Activated CD8-positive, alpha-beta T cell treated with anti-CD3 and anti-CD28 coated beads, Interleukin-2, amount 10 ng/mL, durations not matched to agents 7 days and 5 days (primary cell): Measurements from ENCODE around the gene MEAF6. TPM values are rescaled to one million over a fixed set of nuclear protein-coding genes. Genes with fewer than 3 reads are reported as not detected.

Experiments
- ATAC-seq: fragments of 150-1000 bp; cut with Tn5 transposase; one replicate; pipeline ENCODE4 v1.10.0; 2021; ENCODE audit warnings: moderate library complexity
- CTCF ChIA-PET: fragments of 350-600 bp; sonication (Branson Sonifier 250); formaldehyde crosslinking; loops from one replicate; lab custom pipeline; 2021; ENCODE audit warnings: antibody characterized with exemption; lab: Charles Lee
- POLR2A ChIA-PET: fragments of 350-600 bp; sonication (Branson Sonifier 250); formaldehyde crosslinking; loops from one replicate; lab custom pipeline; 2021; ENCODE audit warnings: antibody characterized with exemption; lab: Charles Lee
- DNase-seq: peaks from one replicate; pipeline ENCODE4 v3.0.0-alpha.2; 2020
- H3K27ac Mint-ChIP-seq: one replicate; pipeline ENCODE4 v1.8.0; 2021; ENCODE audit warnings: mild to moderate bottlenecking, mixed read lengths
- H3K27me3 Mint-ChIP-seq: one replicate; pipeline ENCODE4 v1.8.0; 2021; ENCODE audit warnings: low read depth, mixed read lengths
- H3K36me3 Mint-ChIP-seq: one replicate; pipeline ENCODE4 v1.8.0; 2021; ENCODE audit warnings: low read depth, mixed read lengths
- H3K4me1 Mint-ChIP-seq: one replicate; pipeline ENCODE4 v1.8.0; 2021; ENCODE audit warnings: low read depth, mixed read lengths
- H3K4me3 Mint-ChIP-seq: one replicate; pipeline ENCODE4 v1.8.0; 2021; ENCODE audit warnings: mild to moderate bottlenecking, mixed read lengths
- H3K9me3 Mint-ChIP-seq: one replicate; pipeline ENCODE4 v1.8.0; 2022; ENCODE audit warnings: mixed read lengths; ENCODE audit not compliant: insufficient read depth
- total RNA-seq, 2 experiments: library from RNA; stranded (reverse); gene quantifications; one replicate each; pipeline ENCODE4 v1.2.3, GENCODE V29; 2021

Gene MEAF6
- total RNA-seq, 2 experiments from 2014 or later = 70.8 to 73.0 TPM

DNA sequence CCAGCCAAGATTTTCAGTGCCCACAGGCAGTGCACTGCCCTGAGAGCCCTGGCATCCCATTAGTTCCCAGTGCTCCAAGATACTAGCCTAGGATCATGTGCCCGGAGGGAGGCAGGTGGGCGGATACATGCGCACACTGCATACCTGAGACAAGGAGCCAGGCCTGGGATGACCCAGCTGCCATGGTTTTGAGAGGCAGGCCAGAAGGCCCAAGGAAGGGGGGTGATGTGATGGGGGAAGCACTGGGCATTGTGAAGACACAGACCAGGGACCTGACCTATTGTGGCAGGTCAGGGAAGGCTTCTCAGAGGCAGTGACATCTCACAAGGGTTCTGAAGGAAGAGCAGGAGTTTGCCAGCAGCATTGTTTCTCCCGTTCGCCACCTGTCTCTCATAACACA is 36.6 kb downstream of the MEAF6 start:
- peaks cover 61% of the 10 kb centered on the region for H3K4me1 Mint-ChIP-seq

DNA sequence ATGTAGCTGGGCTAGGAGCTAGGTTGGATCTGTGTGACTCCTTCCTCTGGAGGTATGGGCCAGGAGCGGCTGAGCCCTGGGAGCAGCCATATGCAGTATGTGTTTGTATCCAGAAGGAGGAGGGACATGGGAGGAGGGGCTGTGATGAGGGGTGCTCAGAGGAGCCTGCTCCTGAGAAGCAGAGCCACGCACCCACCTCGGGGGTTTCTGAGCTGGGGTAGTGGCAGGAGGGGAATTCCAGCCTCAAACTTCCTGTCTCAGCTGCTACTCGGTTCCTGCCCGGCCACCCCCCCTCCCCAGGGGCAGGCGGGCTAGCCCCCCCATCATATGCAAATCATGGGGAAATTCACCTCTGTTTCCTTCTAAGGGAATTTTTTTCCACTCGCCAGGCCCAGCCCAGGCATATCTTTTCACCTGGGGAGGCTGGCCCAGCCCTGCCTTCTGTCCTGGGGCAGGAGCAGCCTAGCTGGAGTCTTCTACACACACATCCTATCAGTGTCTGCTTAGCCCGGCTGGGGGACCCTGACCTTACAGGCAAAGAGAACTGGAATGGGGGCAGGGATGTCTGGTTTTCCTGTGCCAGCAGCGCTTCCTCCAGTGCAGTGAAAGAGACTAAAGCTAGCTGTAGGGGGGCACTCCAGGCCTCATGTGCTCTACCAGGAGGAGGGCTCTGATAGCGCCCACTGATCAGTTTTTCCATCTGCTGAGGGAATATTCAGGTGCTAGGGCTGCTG is 37.2 kb downstream of the MEAF6 start:
- H3K36me3 Mint-ChIP-seq = peaks cover 60% of the 10 kb centered on the region
- H3K4me3 Mint-ChIP-seq = peak overlapping the region; percentile 90
- peaks cover 64% of the 10 kb centered on the region for H3K4me1 Mint-ChIP-seq
- no peaks in the 10 kb centered on the region for H3K9me3 Mint-ChIP-seq
- CTCF ChIA-PET = interaction anchor here (1.3 to 9.0 kb wide), 8 partner anchors 8 to 204 kb away, joined by 3 to 165 read pairs (median 6); partner anchors contain the start of gene MEAF6
- POLR2A ChIA-PET = interaction anchor here (0.7 to 4.8 kb wide), 9 partner anchors 9 to 213 kb away, joined by 3 to 49 read pairs (median 3); partner anchors contain the start of genes GNL2, MEAF6 and SNIP1
- peak; percentile 71 for DNase-seq
- H3K27ac Mint-ChIP-seq = peak overlapping the region; percentile 98
- peak; percentile 12 for ATAC-seq
- no peaks in the 10 kb centered on the region for H3K27me3 Mint-ChIP-seq

More for the DNA sequence above, 36.6 kb downstream of the MEAF6 start:
- Mint-ChIP-seq H3K27ac (peak overlapping the region; percentile 98), H3K36me3 (peaks cover 64% of the 10 kb centered on the region), H3K4me3 (peak overlapping the region; percentile 90), H3K9me3 (no peaks in the 10 kb centered on the region), H3K27me3 (no peaks in the 10 kb centered on the region)
- ATAC-seq (no peak), DNase-seq (peak; percentile 38)
- POLR2A ChIA-PET = interaction anchor here (1.0 to 3.4 kb wide), 8 partner anchors 10 to 215 kb away, joined by 3 to 18 read pairs (median 6); partner anchors contain the start of genes CDCA8 and MEAF6
- CTCF ChIA-PET = interaction anchor here (1.2 to 9.0 kb wide), 8 partner anchors 8 to 204 kb away, joined by 4 to 165 read pairs (median 6); partner anchors contain the start of gene MEAF6

- peak overlapping the region; percentile 90 for H3K4me3 Mint-ChIP-seq
- peaks cover 68% of the 10 kb centered on the region for H3K4me1 Mint-ChIP-seq
- no peaks in the 10 kb centered on the region for H3K27me3 Mint-ChIP-seq
- POLR2A ChIA-PET = interaction anchor here (0.7 to 4.8 kb wide), 9 partner anchors 10 to 214 kb away, joined by 3 to 49 read pairs (median 3); partner anchors contain the start of genes GNL2, MEAF6 and SNIP1
- no peaks in the 10 kb centered on the region for H3K9me3 Mint-ChIP-seq
- no peak for DNase-seq
- no peak for ATAC-seq
- peaks cover 53% of the 10 kb centered on the region for H3K36me3 Mint-ChIP-seq
- CTCF ChIA-PET = interaction anchor here (1.3 to 9.0 kb wide), 6 partner anchors 9 to 205 kb away, joined by 3 to 165 read pairs (median 20); partner anchors contain the start of gene MEAF6
- peak overlapping the region; percentile 98 for H3K27ac Mint-ChIP-seq
Measured at GRCh38 chr1:37476460-37477197, 37.9 kb downstream of the MEAF6 start.

DNA sequence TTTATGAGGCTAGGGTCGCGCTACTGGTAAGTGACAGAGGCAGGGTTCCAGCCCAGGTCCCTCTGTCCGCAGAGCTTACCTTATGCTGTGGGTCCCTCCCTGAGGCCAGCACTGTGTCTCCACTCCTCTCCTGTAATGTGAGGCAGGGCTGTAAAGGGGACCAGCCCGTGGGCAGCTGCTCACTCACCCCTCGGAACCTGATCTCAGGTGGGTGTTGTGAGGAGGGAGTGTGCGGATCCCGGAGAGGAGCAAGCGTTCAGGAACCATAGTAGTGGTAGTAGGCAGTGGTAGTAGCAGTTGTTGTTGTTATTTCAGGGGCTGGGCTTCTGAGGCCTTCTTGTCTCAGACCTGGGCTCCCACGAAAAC is 38.5 kb downstream of the MEAF6 start:
- Mint-ChIP-seq H3K9me3 (no peaks in the 10 kb centered on the region), H3K4me1 (peaks cover 67% of the 10 kb centered on the region), H3K36me3 (peaks cover 48% of the 10 kb centered on the region), H3K27ac (peak overlapping the region; percentile 98), H3K4me3 (peak overlapping the region; percentile 90), H3K27me3 (no peaks in the 10 kb centered on the region)
- ChIA-PET POLR2A (interaction anchor here (1.1 to 4.8 kb wide), 6 partner anchors 10 to 214 kb away, joined by 3 to 49 read pairs (median 14); partner anchors contain the start of genes MEAF6 and SNIP1), CTCF (interaction anchor here (1.3 to 9.0 kb wide), 6 partner anchors 10 to 206 kb away, joined by 3 to 165 read pairs (median 20); partner anchors contain the start of gene MEAF6)
- ATAC-seq (no peak), DNase-seq (no peak)

GRCh38 chr1:37475380-37476086 is 39.0 kb downstream of the MEAF6 start:
- POLR2A ChIA-PET = interaction anchor here (0.9 to 4.8 kb wide), 8 partner anchors 10 to 334 kb away, joined by 3 to 49 read pairs (median 11); partner anchors contain the start of genes MEAF6 and SNIP1
- peak overlapping the region; percentile 90 for H3K4me3 Mint-ChIP-seq
- H3K27me3 Mint-ChIP-seq = no peaks in the 10 kb centered on the region
- H3K27ac Mint-ChIP-seq = peak overlapping the region; percentile 98
- no peak for ATAC-seq
- CTCF ChIA-PET = interaction anchor here (1.2 to 9.0 kb wide), 9 partner anchors 10 to 216 kb away, joined by 3 to 165 read pairs (median 5); partner anchors contain the start of genes CDCA8 and MEAF6
- peaks cover 47% of the 10 kb centered on the region for H3K36me3 Mint-ChIP-seq
- no peak for DNase-seq
- H3K9me3 Mint-ChIP-seq = no peaks in the 10 kb centered on the region
- H3K4me1 Mint-ChIP-seq = peaks cover 63% of the 10 kb centered on the region

DNA sequence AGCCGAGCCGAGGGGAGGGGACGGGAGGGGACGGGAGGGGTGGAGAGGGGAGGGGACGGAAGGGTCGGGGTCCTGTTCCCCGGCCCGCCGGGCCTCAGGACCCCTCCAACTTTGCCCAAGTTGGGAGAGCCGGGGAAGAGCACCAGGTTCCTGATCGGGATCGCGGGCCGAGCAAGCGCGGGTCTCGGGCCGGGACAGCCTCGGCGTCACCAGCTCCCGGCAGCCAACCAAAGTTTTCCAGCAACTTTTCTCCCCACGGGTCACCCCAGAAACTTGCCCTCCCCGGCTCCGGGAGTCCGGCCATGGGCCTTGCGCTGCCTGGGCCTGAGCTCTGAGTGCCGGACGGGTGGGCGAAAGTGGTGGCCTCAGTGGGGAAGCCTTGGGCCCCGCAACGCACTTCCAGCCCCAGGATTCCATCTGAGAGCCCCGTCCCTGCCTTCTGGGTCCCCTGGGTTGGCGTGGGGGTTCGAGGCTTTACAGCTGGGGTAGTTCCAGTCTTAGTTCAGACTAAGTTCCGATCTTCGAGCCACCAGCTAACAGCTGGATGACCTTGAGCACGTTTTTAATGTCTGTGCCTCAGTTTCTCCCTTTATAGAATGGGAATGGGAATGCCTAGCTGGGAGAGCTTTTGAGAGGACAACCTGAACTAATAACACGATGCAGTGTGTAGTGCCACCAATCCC is 39.7 kb downstream of the MEAF6 start:
- Mint-ChIP-seq H3K4me1 (peaks cover 61% of the 10 kb centered on the region), H3K4me3 (peak overlapping the region; percentile 90), H3K36me3 (peaks cover 47% of the 10 kb centered on the region), H3K27me3 (no peaks in the 10 kb centered on the region), H3K9me3 (no peaks in the 10 kb centered on the region), H3K27ac (peak overlapping the region; percentile 98)
- no peak for DNase-seq
- ChIA-PET CTCF (interaction anchor here (1.2 to 9.0 kb wide), 9 partner anchors 11 to 217 kb away, joined by 3 to 165 read pairs (median 5); partner anchors contain the start of genes CDCA8 and MEAF6), POLR2A (interaction anchor here (0.7 to 4.8 kb wide), 10 partner anchors 9 to 334 kb away, joined by 3 to 49 read pairs (median 8); partner anchors contain the start of genes MEAF6 and SNIP1)
- no peak for ATAC-seq

- DNase-seq (peak; percentile 92), ATAC-seq (peak; percentile 66)
- peaks cover 40% of the 10 kb centered on the region for H3K36me3 Mint-ChIP-seq
- H3K4me3 Mint-ChIP-seq = peak within 1 kb of the TSS; percentile 90
- H3K4me1 Mint-ChIP-seq = peaks cover 63% of the 10 kb centered on the region
- H3K9me3 Mint-ChIP-seq = no peaks in the 10 kb centered on the region
- ChIA-PET CTCF (interaction anchor here (1.0 to 9.0 kb wide), 8 partner anchors 12 to 218 kb away, joined by 3 to 165 read pairs (median 5); partner anchors contain the start of genes CDCA8 and MEAF6), POLR2A (interaction anchor here (0.5 to 4.8 kb wide), 10 partner anchors 9 to 216 kb away, joined by 3 to 49 read pairs (median 8); partner anchors contain the start of genes MEAF6 and SNIP1)
- no peaks in the 10 kb centered on the region for H3K27me3 Mint-ChIP-seq
- peak within 1 kb of the TSS; percentile 98 for H3K27ac Mint-ChIP-seq
Measured at GRCh38 chr1:37474046-37474696, 40.4 kb downstream of the MEAF6 start, which contains the start of gene ZC3H12A. Gene ZC3H12A, plus strand, starts transcription at chr1:37474580. Its CDS starts 917 bp downstream, at chr1:37475497.

GRCh38 chr1:37473431-37474045 is 41.0 kb downstream of the MEAF6 start:
- H3K27ac Mint-ChIP-seq = peak overlapping the region; percentile 85
- ATAC-seq (peak; percentile 13), DNase-seq (peak; percentile 57)
- ChIA-PET CTCF (interaction anchor here (1.0 to 9.0 kb wide), 6 partner anchors 12 to 218 kb away, joined by 3 to 165 read pairs (median 7); partner anchors contain the start of gene CDCA8), POLR2A (interaction anchor here (0.5 to 4.8 kb wide), 9 partner anchors 9 to 217 kb away, joined by 3 to 49 read pairs (median 7); partner anchors contain the start of gene MEAF6)
- no peaks in the 10 kb centered on the region for H3K27me3 Mint-ChIP-seq
- peak overlapping the region; percentile 90 for H3K4me3 Mint-ChIP-seq
- H3K36me3 Mint-ChIP-seq = peaks cover 34% of the 10 kb centered on the region
- H3K4me1 Mint-ChIP-seq = peaks cover 58% of the 10 kb centered on the region
- no peaks in the 10 kb centered on the region for H3K9me3 Mint-ChIP-seq

DNA sequence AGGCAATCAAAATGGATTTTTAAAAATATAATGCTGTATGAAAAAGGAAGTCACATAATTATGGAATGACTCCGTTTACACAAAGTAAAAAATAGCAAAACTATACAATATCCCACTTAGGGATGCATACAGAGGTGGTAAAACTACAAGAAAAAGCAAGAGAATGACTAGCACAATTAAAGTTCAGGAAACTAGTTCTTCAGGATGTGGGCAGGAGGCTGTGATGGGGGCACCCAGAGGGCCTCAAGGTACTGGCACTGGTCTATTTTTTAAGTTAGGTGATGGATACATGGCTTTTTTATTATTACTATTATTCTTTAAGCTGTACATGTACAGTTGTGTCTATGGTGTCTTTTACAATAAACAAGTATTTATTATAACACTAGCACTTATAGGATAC is 41.6 kb downstream of the MEAF6 start:
- peak overlapping the region; percentile 90 for H3K4me3 Mint-ChIP-seq
- H3K36me3 Mint-ChIP-seq = peaks cover 28% of the 10 kb centered on the region
- ChIA-PET CTCF (interaction anchor here (0.9 to 9.0 kb wide), 6 partner anchors 13 to 209 kb away, joined by 3 to 165 read pairs (median 7); no protein-coding TSS in a partner anchor), POLR2A (interaction anchor here (1.0 to 4.8 kb wide), 5 partner anchors 10 to 81 kb away, joined by 4 to 49 read pairs (median 7); partner anchors contain the start of genes MEAF6 and SNIP1)
- no peaks in the 10 kb centered on the region for H3K9me3 Mint-ChIP-seq
- DNase-seq = no peak
- no peak for ATAC-seq
- peak overlapping the region; percentile 85 for H3K27ac Mint-ChIP-seq
- H3K4me1 Mint-ChIP-seq = peaks cover 52% of the 10 kb centered on the region
- H3K27me3 Mint-ChIP-seq = no peaks in the 10 kb centered on the region
